Measurements from ENCODE around the gene SLC23A1.

SLC23A1 gene

GRCh38 chr5:139413963-139414362 is 30.9 kb upstream of the SLC23A1 start:
- TF ChIP-seq, protein P1, sequence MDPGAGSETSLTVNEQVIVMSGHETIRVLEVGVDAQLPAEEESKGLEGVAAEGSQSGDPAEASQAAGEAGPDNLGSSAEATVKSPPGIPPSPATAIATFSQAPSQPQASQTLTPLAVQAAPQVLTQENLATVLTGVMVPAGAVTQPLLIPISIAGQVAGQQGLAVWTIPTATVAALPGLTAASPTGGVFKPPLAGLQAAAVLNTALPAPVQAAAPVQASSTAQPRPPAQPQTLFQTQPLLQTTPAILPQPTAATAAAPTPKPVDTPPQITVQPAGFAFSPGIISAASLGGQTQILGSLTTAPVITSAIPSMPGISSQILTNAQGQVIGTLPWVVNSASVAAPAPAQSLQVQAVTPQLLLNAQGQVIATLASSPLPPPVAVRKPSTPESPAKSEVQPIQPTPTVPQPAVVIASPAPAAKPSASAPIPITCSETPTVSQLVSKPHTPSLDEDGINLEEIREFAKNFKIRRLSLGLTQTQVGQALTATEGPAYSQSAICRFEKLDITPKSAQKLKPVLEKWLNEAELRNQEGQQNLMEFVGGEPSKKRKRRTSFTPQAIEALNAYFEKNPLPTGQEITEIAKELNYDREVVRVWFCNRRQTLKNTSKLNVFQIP (CRISPR knock-in tag; IDR thresholded peaks at IDR 0.05; ENCODE audit: borderline replicate concordance, low read depth), result no peak
- no peak for TF ChIP-seq ZFP3 (CRISPR knock-in tag; IDR thresholded peaks at IDR 0.05)
- TF ChIP-seq TCF4 (CRISPR knock-in tag; IDR thresholded peaks at IDR 0.05; ENCODE audit: borderline replicate concordance), result no peak
- TF ChIP-seq ARNTL (CRISPR knock-in tag; IDR thresholded peaks at IDR 0.05; ENCODE audit: borderline replicate concordance, low read depth), result no peak
- no peak for TF ChIP-seq ZNF70 (CRISPR knock-in tag; IDR thresholded peaks at IDR 0.05)
- TF ChIP-seq PPARA (CRISPR knock-in tag; IDR thresholded peaks at IDR 0.05; ENCODE audit: borderline replicate concordance), result no peak
- TF ChIP-seq OSR1 (CRISPR knock-in tag; IDR thresholded peaks at IDR 0.05), result no peak
- no peak for TF ChIP-seq TOX (CRISPR knock-in tag; IDR thresholded peaks at IDR 0.05; ENCODE audit: borderline replicate concordance)
- no peak for TF ChIP-seq SNAI2 (CRISPR knock-in tag; IDR thresholded peaks at IDR 0.05)
- TF ChIP-seq ISL1 (CRISPR knock-in tag; IDR thresholded peaks at IDR 0.05), result no peak
- TF ChIP-seq CSRNP3 (CRISPR knock-in tag; IDR thresholded peaks at IDR 0.05), result no peak
- no peak for TF ChIP-seq ZNF8 (CRISPR knock-in tag; IDR thresholded peaks at IDR 0.05)
- no peak for TF ChIP-seq TSHZ2 (CRISPR knock-in tag; IDR thresholded peaks at IDR 0.05)
- no peak for TF ChIP-seq RARB (CRISPR knock-in tag; IDR thresholded peaks at IDR 0.05)
- TF ChIP-seq, protein P2, sequence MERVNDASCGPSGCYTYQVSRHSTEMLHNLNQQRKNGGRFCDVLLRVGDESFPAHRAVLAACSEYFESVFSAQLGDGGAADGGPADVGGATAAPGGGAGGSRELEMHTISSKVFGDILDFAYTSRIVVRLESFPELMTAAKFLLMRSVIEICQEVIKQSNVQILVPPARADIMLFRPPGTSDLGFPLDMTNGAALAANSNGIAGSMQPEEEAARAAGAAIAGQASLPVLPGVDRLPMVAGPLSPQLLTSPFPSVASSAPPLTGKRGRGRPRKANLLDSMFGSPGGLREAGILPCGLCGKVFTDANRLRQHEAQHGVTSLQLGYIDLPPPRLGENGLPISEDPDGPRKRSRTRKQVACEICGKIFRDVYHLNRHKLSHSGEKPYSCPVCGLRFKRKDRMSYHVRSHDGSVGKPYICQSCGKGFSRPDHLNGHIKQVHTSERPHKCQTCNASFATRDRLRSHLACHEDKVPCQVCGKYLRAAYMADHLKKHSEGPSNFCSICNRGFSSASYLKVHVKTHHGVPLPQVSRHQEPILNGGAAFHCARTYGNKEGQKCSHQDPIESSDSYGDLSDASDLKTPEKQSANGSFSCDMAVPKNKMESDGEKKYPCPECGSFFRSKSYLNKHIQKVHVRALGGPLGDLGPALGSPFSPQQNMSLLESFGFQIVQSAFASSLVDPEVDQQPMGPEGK (CRISPR knock-in tag; IDR thresholded peaks at IDR 0.05; ENCODE audit: borderline replicate concordance), result no peak
- TF ChIP-seq ESRRG (CRISPR knock-in tag; IDR thresholded peaks at IDR 0.05), result no peak
- no peak for TF ChIP-seq GLIS3 (CRISPR knock-in tag; IDR thresholded peaks at IDR 0.05)
- no peak for TF ChIP-seq ZC3H10 (CRISPR knock-in tag; IDR thresholded peaks at IDR 0.05)
- ATAC-seq, result no peak

- no peak for TF ChIP-seq ZFP3 (CRISPR knock-in tag; IDR thresholded peaks at IDR 0.05)
- TF ChIP-seq SNAI2 (CRISPR knock-in tag; IDR thresholded peaks at IDR 0.05), result no peak
- no peak for TF ChIP-seq TSHZ2 (CRISPR knock-in tag; IDR thresholded peaks at IDR 0.05)
- no peak for TF ChIP-seq GLIS3 (CRISPR knock-in tag; IDR thresholded peaks at IDR 0.05)
- TF ChIP-seq, protein P3, sequence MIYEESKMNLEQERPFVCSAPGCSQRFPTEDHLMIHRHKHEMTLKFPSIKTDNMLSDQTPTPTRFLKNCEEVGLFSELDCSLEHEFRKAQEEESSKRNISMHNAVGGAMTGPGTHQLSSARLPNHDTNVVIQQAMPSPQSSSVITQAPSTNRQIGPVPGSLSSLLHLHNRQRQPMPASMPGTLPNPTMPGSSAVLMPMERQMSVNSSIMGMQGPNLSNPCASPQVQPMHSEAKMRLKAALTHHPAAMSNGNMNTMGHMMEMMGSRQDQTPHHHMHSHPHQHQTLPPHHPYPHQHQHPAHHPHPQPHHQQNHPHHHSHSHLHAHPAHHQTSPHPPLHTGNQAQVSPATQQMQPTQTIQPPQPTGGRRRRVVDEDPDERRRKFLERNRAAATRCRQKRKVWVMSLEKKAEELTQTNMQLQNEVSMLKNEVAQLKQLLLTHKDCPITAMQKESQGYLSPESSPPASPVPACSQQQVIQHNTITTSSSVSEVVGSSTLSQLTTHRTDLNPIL (CRISPR knock-in tag; IDR thresholded peaks at IDR 0.05; ENCODE audit: low read depth), result no peak
- no peak for TF ChIP-seq ZFP30 (CRISPR knock-in tag; IDR thresholded peaks at IDR 0.05)
- TF ChIP-seq RARB (CRISPR knock-in tag; IDR thresholded peaks at IDR 0.05), result no peak
- TF ChIP-seq BACH2 (CRISPR knock-in tag; IDR thresholded peaks at IDR 0.05; ENCODE audit: borderline replicate concordance), result no peak
- TF ChIP-seq CSDC2 (CRISPR knock-in tag; IDR thresholded peaks at IDR 0.05), result no peak
- TF ChIP-seq, protein P1 (CRISPR knock-in tag; IDR thresholded peaks at IDR 0.05; ENCODE audit: borderline replicate concordance, low read depth), result no peak
- no peak for TF ChIP-seq ZC3H10 (CRISPR knock-in tag; IDR thresholded peaks at IDR 0.05)
- no peak for TF ChIP-seq OSR1 (CRISPR knock-in tag; IDR thresholded peaks at IDR 0.05)
- no peak for TF ChIP-seq TOX (CRISPR knock-in tag; IDR thresholded peaks at IDR 0.05; ENCODE audit: borderline replicate concordance)
- TF ChIP-seq ARNTL (CRISPR knock-in tag; IDR thresholded peaks at IDR 0.05; ENCODE audit: borderline replicate concordance, low read depth), result no peak
- TF ChIP-seq CSRNP3 (CRISPR knock-in tag; IDR thresholded peaks at IDR 0.05), result no peak
- ATAC-seq, result no peak
Measured at GRCh38 chr5:139413153-139413552, 30.1 kb upstream of the SLC23A1 start.
